Spleen (tissue), 7 donors: ENCODE measurements around the gene FAM78B.

Source experiments
- CTCF ChIP-seq, 11 experiments: fragments of 200-600 bp in 7 of 11; fragments of 450-650 bp in 4 of 11; sonication (generic) in 4 of 11; IDR thresholded peaks in 8 of 11; conservative IDR thresholded peaks in 3 of 11; 1 replicate in 7 of 11; 2 replicates in 4 of 11; pipeline versions ENCODE4 v1.4.0 to v1.8.0; 2016 to 2021; ENCODE audit warnings: antibody characterized with exemption in 11 of 11, inconsistent platforms in 4 of 11, mild to moderate bottlenecking in 1 of 11
- POLR2A ChIP-seq, 3 donors: fragments of 450-650 bp; IDR thresholded peaks; one replicate each; pipeline ENCODE4 v1.5.1; 2017; ENCODE audit warnings: antibody characterized with exemption in 3 of 3, mild to moderate bottlenecking in 1 of 3
- donor health status: DM: no; HTN: no; CAD: no; lungs with moderate emphysema.
- donor health status: DM: no; HTN: no; CAD: no.
- donor health status: DM: no; HTN: no; CAD: no.

GRCh38 chr1:166026143-166026542, 140.7 kb downstream of the FAM78B start:
- no peak for TF ChIP-seq POLR2A (IDR thresholded peaks at IDR 0.05)
- no peak for TF ChIP-seq CTCF (IDR thresholded peaks at IDR 0.05 in 8 of 11, conservative IDR thresholded peaks at IDR 0.05 in 3 of 11)
